Skeletal muscle tissue (tissue), 4 donors: ENCODE measurements around the gene KCNJ15. TPM values are rescaled to one million over a fixed set of nuclear protein-coding genes. Genes with fewer than 3 reads are reported as not detected.

ENCODE experiments used
- H3K27ac ChIP-seq: one replicate; pipeline ENCODE4 v1.7.0; 2013; ENCODE audit warnings: mild to moderate bottlenecking, low read depth, low read length, inconsistent platforms
- H3K27me3 ChIP-seq, 3 donors: one replicate each; pipeline ENCODE4 v1.7.0; 2013; ENCODE audit warnings: low read length in 3 of 3; ENCODE audit not compliant: control insufficient read depth in 3 of 3, insufficient read depth in 3 of 3
- H3K36me3 ChIP-seq, 3 donors: one replicate each; pipeline ENCODE4 v1.7.0; 2013; ENCODE audit warnings: low read length in 3 of 3; ENCODE audit not compliant: control insufficient read depth in 3 of 3, insufficient read depth in 3 of 3
- H3K4me1 ChIP-seq, 3 donors: one replicate each; pipeline ENCODE4 v1.7.0; 2013; ENCODE audit warnings: low read length in 3 of 3, mild to moderate bottlenecking in 3 of 3; ENCODE audit not compliant: control insufficient read depth in 3 of 3, insufficient read depth in 3 of 3
- H3K4me3 ChIP-seq, 3 donors: one replicate each; pipeline ENCODE4 v1.7.0; 2013; ENCODE audit warnings: low read length in 3 of 3
- H3K9ac ChIP-seq, 3 donors: one replicate each; pipeline ENCODE4 v1.7.0; 2013; ENCODE audit warnings: low read length in 3 of 3, mild to moderate bottlenecking in 3 of 3, moderate library complexity in 2 of 3, low read depth in 1 of 3
- H3K9me3 ChIP-seq, 3 donors: one replicate each; pipeline ENCODE4 v1.7.0; 2013; ENCODE audit warnings: low read length in 3 of 3; ENCODE audit not compliant: control insufficient read depth in 3 of 3
- total RNA-seq: library from RNA; depleted of rRNA; stranded (reverse); fragments of >200 nt; gene quantifications from one replicate; pipeline ENCODE4 v1.2.3, GENCODE V29; 2014
- donor health status: Osteomylitis.

Gene KCNJ15
- total RNA-seq, 1 donor from 2014 or later = 0.52 TPM

DNA sequence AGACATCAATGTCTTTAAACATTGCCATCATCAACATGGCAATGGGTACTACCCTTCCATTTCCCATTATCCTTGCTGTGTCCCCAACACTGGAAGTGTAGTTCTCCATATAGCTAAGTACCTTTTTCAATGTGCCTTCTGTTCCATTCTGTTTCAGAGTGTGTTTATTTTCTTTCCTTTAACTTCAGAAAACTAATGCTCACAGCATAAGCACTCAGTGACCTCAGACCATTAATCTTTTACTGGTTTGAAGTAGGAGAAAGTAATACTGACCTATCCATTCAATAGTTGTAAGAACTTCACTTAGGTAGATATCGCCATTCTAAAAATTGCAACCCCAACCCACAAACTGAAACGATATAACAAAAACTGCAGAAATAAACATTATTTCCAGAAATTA is 37.8 kb downstream of the KCNJ15 start:
- H3K9ac ChIP-seq = no peak overlapping the region
- H3K4me1 ChIP-seq = peaks cover 12 to 13% (median 12%) of the 10 kb centered on the region in 3 donors
- no peaks in the 10 kb centered on the region for H3K9me3 ChIP-seq
- no peak overlapping the region for H3K4me3 ChIP-seq
- H3K36me3 ChIP-seq = no peaks in the 10 kb centered on the region
- no peak overlapping the region for H3K27ac ChIP-seq
- peaks cover 0 to 1% (median 0%) of the 10 kb centered on the region in 3 donors for H3K27me3 ChIP-seq

DNA sequence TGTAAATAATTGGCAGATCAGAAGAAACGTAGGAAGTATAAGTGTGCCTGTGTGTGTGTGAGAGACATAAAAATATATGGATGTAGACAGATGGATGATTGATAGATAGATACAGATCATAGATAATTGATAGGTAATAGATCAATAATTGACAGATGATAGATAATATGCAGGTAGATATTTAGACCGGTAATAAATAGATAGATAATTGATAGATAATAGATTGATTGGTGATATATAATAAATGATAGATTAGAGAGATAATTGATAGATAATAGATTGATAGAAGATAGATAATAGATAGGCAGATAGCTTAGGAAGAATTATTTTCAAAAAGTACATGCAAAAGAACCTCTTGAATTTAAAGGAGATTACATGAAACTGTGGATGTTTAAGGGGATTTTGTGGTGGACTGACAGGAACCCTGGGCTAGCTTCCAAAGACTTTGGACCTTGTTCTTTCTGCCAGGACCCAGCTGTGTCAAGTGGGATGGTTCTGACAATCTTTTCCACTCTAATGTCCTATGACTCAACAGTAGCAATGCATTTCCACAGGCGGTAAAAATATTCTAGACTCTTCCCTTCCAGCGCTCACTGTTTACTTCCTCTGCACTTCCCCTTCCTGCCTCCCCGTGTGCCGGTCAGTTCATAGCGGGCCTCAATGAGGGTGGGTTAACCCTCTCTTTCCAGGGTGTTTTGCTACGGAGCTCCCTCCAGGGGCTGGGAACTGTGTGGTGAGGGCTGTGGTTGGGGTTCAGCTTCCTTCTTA is 39.4 kb downstream of the KCNJ15 start:
- Histone ChIP-seq H3K36me3 (no peaks in the 10 kb centered on the region), H3K9me3 (no peaks in the 10 kb centered on the region), H3K27me3 (peaks cover 0 to 4% (median 0%) of the 10 kb centered on the region in 3 donors), H3K9ac (peak overlapping the region in 1 of 3 donors; percentile 13), H3K4me3 (peak overlapping the region in 2 of 3 donors; percentile 16 to 21), H3K27ac (peak overlapping the region; percentile 62), H3K4me1 (peaks cover 12 to 13% (median 12%) of the 10 kb centered on the region in 3 donors)

DNA sequence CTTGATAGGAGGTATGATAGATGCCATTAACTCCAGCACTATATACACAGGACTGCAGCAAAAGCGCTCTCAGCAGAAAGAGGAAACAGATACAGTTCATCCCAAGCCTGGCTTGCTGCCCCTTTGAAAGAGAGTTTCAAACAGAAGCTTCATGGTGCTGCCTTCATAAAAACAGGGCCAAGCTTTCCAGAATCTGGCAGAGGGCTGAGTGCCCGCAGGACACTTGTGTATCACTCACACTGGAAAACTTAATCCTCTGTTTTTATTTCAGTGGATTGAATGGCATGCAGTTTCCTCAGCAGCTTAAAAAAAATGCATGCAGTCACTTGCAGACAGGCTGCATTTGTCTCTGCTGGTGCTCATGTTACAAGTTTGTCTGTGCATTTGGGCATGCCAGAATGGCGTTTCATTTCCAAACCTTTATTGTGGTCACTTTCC is 40.4 kb downstream of the KCNJ15 start:
- Histone ChIP-seq H3K9ac (no peak overlapping the region), H3K36me3 (no peaks in the 10 kb centered on the region), H3K27ac (peak overlapping the region; percentile 62), H3K27me3 (peaks cover 0 to 4% (median 0%) of the 10 kb centered on the region in 3 donors), H3K4me3 (no peak overlapping the region), H3K9me3 (no peaks in the 10 kb centered on the region), H3K4me1 (peaks cover 12 to 15% (median 12%) of the 10 kb centered on the region in 3 donors)

GRCh38 chr21:38297871-38298270 is 41.1 kb downstream of the KCNJ15 start:
- Histone ChIP-seq H3K4me3 (no peak overlapping the region), H3K27me3 (peaks cover 0 to 4% (median 0%) of the 10 kb centered on the region in 3 donors), H3K9me3 (no peaks in the 10 kb centered on the region), H3K36me3 (no peaks in the 10 kb centered on the region), H3K9ac (no peak overlapping the region), H3K27ac (no peak overlapping the region), H3K4me1 (peaks cover 12 to 15% (median 12%) of the 10 kb centered on the region in 3 donors)

GRCh38 chr21:38298832-38299231 is 42.0 kb downstream of the KCNJ15 start:
- H3K9me3 ChIP-seq = no peaks in the 10 kb centered on the region
- H3K9ac ChIP-seq = no peak overlapping the region
- no peaks in the 10 kb centered on the region for H3K36me3 ChIP-seq
- peaks cover 10 to 13% (median 12%) of the 10 kb centered on the region in 3 donors for H3K4me1 ChIP-seq
- H3K4me3 ChIP-seq = no peak overlapping the region
- peaks cover 0 to 4% (median 0%) of the 10 kb centered on the region in 3 donors for H3K27me3 ChIP-seq
- H3K27ac ChIP-seq = no peak overlapping the region

DNA sequence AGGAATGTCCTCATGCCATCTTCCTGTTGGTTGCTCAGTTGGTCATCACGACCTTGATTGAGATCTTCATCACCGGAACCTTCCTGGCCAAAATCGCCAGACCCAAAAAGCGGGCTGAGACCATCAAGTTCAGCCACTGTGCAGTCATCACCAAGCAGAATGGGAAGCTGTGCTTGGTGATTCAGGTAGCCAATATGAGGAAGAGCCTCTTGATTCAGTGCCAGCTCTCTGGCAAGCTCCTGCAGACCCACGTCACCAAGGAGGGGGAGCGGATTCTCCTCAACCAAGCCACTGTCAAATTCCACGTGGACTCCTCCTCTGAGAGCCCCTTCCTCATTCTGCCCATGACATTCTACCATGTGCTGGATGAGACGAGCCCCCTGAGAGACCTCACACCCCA is 42.9 kb downstream of the KCNJ15 start:
- H3K27ac ChIP-seq = no peak overlapping the region
- H3K27me3 ChIP-seq = peaks cover 0 to 4% (median 0%) of the 10 kb centered on the region in 3 donors
- H3K36me3 ChIP-seq = no peaks in the 10 kb centered on the region
- H3K9me3 ChIP-seq = no peaks in the 10 kb centered on the region
- H3K4me1 ChIP-seq = peaks cover 10 to 13% (median 12%) of the 10 kb centered on the region in 3 donors
- H3K4me3 ChIP-seq = no peak overlapping the region
- no peak overlapping the region for H3K9ac ChIP-seq

DNA sequence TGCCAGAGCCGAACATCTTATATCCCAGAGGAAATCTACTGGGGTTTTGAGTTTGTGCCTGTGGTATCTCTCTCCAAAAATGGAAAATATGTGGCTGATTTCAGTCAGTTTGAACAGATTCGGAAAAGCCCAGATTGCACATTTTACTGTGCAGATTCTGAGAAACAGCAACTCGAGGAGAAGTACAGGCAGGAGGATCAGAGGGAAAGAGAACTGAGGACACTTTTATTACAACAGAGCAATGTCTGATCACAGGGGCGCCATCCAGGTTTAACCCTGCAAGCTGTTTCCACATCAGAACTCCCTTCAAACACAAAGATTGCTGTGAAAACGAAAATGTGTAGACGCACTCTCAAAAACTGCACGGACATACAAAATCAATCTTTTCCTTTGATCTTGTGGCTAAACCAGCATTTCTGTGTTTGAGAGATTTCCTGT is 43.4 kb downstream of the KCNJ15 start:
- H3K27ac ChIP-seq = no peak overlapping the region
- H3K36me3 ChIP-seq = no peaks in the 10 kb centered on the region
- no peak overlapping the region for H3K4me3 ChIP-seq
- no peak overlapping the region for H3K9ac ChIP-seq
- peaks cover 0 to 4% (median 0%) of the 10 kb centered on the region in 3 donors for H3K27me3 ChIP-seq
- H3K9me3 ChIP-seq = no peaks in the 10 kb centered on the region
- H3K4me1 ChIP-seq = peaks cover 10 to 13% (median 12%) of the 10 kb centered on the region in 3 donors

- no peak overlapping the region for H3K4me3 ChIP-seq
- peaks cover 0 to 4% (median 0%) of the 10 kb centered on the region in 3 donors for H3K27me3 ChIP-seq
- H3K9me3 ChIP-seq = no peaks in the 10 kb centered on the region
- H3K27ac ChIP-seq = no peak overlapping the region
- H3K36me3 ChIP-seq = no peaks in the 10 kb centered on the region
- H3K9ac ChIP-seq = no peak overlapping the region
- peaks cover 8 to 11% (median 9%) of the 10 kb centered on the region in 3 donors for H3K4me1 ChIP-seq
Measured at GRCh38 chr21:38301321-38302214, 44.8 kb downstream of the KCNJ15 start.

DNA sequence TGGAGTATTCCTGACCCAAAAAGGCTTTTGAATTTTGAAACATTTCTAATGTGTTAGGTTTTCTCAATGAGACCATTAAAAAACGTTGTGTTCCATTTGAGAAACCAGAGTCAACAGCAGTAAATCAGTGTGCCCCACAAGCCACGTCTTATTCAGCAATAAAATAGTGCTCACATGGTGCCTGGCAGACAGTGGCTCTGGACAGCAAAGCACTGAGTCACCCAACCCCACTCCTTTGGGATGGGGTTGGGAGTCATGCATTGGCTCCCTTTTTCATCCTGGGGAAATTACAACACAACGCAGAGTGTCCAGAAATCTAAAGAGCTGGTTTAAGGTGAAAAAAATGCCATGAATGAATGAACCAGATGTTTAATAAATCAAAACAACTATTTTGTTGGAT is 46.5 kb downstream of the KCNJ15 start:
- no peak overlapping the region for H3K9ac ChIP-seq

More for the DNA sequence above, 46.5 kb downstream of the KCNJ15 start:
- H3K9me3 ChIP-seq = no peaks in the 10 kb centered on the region
- H3K36me3 ChIP-seq = no peaks in the 10 kb centered on the region
- peaks cover 0 to 4% (median 0%) of the 10 kb centered on the region in 3 donors for H3K27me3 ChIP-seq
- no peak overlapping the region for H3K4me3 ChIP-seq
- peaks cover 0 to 5% (median 2%) of the 10 kb centered on the region in 3 donors for H3K4me1 ChIP-seq
- H3K27ac ChIP-seq = no peak overlapping the region
